H9 (cell line): ENCODE results near the gene MOB3B. TPM values are rescaled to one million over a fixed set of nuclear protein-coding genes. Genes with fewer than 3 reads are reported as not detected.
A peak's percentile ranks its signal among the peaks of the same experiment; 100 is the strongest.

ENCODE experiments used
- DNase-seq: peaks from one replicate; pipeline ENCODE4 v3.0.0-alpha.2; 2017
- H2AFZ ChIP-seq: one replicate; pipeline ENCODE4 v1.6.1; 2013; ENCODE audit warnings: mild to moderate bottlenecking, low read length, control low read depth, moderate library complexity
- H2AK5ac ChIP-seq: 2 replicates; pipeline ENCODE4 v1.6.1; 2013; ENCODE audit warnings: low read length, control low read depth, mixed read lengths; ENCODE audit not compliant: insufficient read length
- H2BK120ac ChIP-seq: one replicate; pipeline ENCODE4 v1.6.1; 2013; ENCODE audit warnings: low read depth, mild to moderate bottlenecking, low read length, control low read depth, inconsistent platforms; ENCODE audit not compliant: poor library complexity, severe bottlenecking
- H2BK12ac ChIP-seq: 2 replicates; pipeline ENCODE4 v1.6.1; 2013; ENCODE audit warnings: low read length, control low read depth, mixed read lengths, low read depth; ENCODE audit not compliant: insufficient read length
- H2BK15ac ChIP-seq: 2 replicates; pipeline ENCODE4 v1.6.1; 2013; ENCODE audit warnings: low read depth, low read length, control low read depth
- H2BK20ac ChIP-seq: one replicate; pipeline ENCODE4 v1.6.1; 2013; ENCODE audit warnings: low read depth, mild to moderate bottlenecking, low read length, control low read depth, inconsistent platforms; ENCODE audit not compliant: poor library complexity, severe bottlenecking
- H2BK5ac ChIP-seq: 2 replicates; pipeline ENCODE4 v1.6.1; 2013; ENCODE audit warnings: low read length, control low read depth, mixed read lengths; ENCODE audit not compliant: insufficient read length
- H3K14ac ChIP-seq: 2 replicates; pipeline ENCODE4 v1.6.1; 2013; ENCODE audit warnings: low read length, control low read depth; ENCODE audit not compliant: insufficient read depth
- H3K18ac ChIP-seq: 2 replicates; pipeline ENCODE4 v1.6.1; 2013; ENCODE audit warnings: low read depth, mild to moderate bottlenecking, mixed read lengths, low read length, control low read depth; ENCODE audit not compliant: insufficient read length
- H3K23ac ChIP-seq: 2 replicates; pipeline ENCODE4 v1.6.1; 2013; ENCODE audit warnings: low read length, control low read depth, mixed read lengths, low read depth; ENCODE audit not compliant: insufficient read length
- H3K23me2 ChIP-seq: 2 replicates; pipeline ENCODE4 v1.6.1; 2013; ENCODE audit warnings: low read depth, mild to moderate bottlenecking, mixed read lengths, low read length, control low read depth; ENCODE audit not compliant: insufficient read length, poor library complexity, severe bottlenecking
- H3K27ac ChIP-seq: 2 replicates; pipeline ENCODE4 v1.5.1; 2013; ENCODE audit warnings: low read length, control low read depth, mixed read lengths, low read depth; ENCODE audit not compliant: insufficient read length
- H3K27me3 ChIP-seq: 2 replicates; pipeline ENCODE4 v1.6.1; 2013; ENCODE audit warnings: low read length, control low read depth, inconsistent platforms; ENCODE audit not compliant: insufficient read depth
- H3K4ac ChIP-seq: 2 replicates; pipeline ENCODE4 v1.6.1; 2013; ENCODE audit warnings: low read depth, mild to moderate bottlenecking, control low read depth, inconsistent platforms, low read length, moderate library complexity
- H3K4me1 ChIP-seq: 2 replicates; pipeline ENCODE4 v1.6.1; 2013; ENCODE audit warnings: low read length, control low read depth, inconsistent platforms; ENCODE audit not compliant: insufficient read depth
- H3K4me2 ChIP-seq: 2 replicates; pipeline ENCODE4 v1.6.1; 2013; ENCODE audit warnings: low read length, control low read depth, mixed read lengths; ENCODE audit not compliant: insufficient read length, insufficient read depth
- H3K56ac ChIP-seq: 2 replicates; pipeline ENCODE4 v1.6.1; 2013; ENCODE audit warnings: low read depth, mild to moderate bottlenecking, mixed read lengths, low read length, control low read depth; ENCODE audit not compliant: insufficient read length
- H3K79me1 ChIP-seq: 2 replicates; pipeline ENCODE4 v1.6.1; 2013; ENCODE audit warnings: low read depth, mild to moderate bottlenecking, moderate library complexity, low read length, control low read depth, inconsistent platforms; ENCODE audit not compliant: insufficient read depth, poor library complexity, severe bottlenecking
- H3K79me2 ChIP-seq: 2 replicates; pipeline ENCODE4 v1.6.1; 2013; ENCODE audit warnings: low read length, control low read depth, inconsistent platforms; ENCODE audit not compliant: insufficient read depth
- H3K9ac ChIP-seq: 2 replicates; pipeline ENCODE4 v1.6.1; 2013; ENCODE audit warnings: low read length, control low read depth, mixed read lengths; ENCODE audit not compliant: insufficient read length; ENCODE audit errors: extremely low read depth
- H3K9me3 ChIP-seq: one replicate; pipeline ENCODE4 v1.6.1; 2013; ENCODE audit warnings: low read depth, low read length, inconsistent platforms; ENCODE audit not compliant: control insufficient read depth
- H3T11ph ChIP-seq: one replicate; pipeline ENCODE4 v1.6.1; 2013; ENCODE audit warnings: mild to moderate bottlenecking, low read length, control low read depth, inconsistent platforms
- H4K20me1 ChIP-seq: one replicate; pipeline ENCODE4 v1.6.1; 2013; ENCODE audit not compliant: control insufficient read depth, insufficient read length, insufficient read depth
- H4K5ac ChIP-seq: 2 replicates; pipeline ENCODE4 v1.6.1; 2013; ENCODE audit warnings: low read depth, mild to moderate bottlenecking, mixed read lengths, low read length, control low read depth; ENCODE audit not compliant: insufficient read length
- H4K8ac ChIP-seq: replicated peaks from 2 replicates; pipeline ENCODE4 v1.6.1; 2013; ENCODE audit warnings: low read length, control low read depth, mixed read lengths, low read depth; ENCODE audit not compliant: insufficient read length
- H4K91ac ChIP-seq: 2 replicates; pipeline ENCODE4 v1.6.1; 2013; ENCODE audit warnings: low read depth, mild to moderate bottlenecking, moderate library complexity, mixed read lengths, low read length, control low read depth; ENCODE audit not compliant: insufficient read length
- H3K27ac Mint-ChIP-seq, 3 experiments: 2 replicates in 2 of 3; 3 replicates in 1 of 3; pipeline ENCODE4 v1.8.0; 2020 to 2021; ENCODE audit warnings: mixed read lengths in 3 of 3, mild to moderate bottlenecking in 1 of 3, moderate library complexity in 1 of 3
- H3K27me3 Mint-ChIP-seq: 2 replicates; pipeline ENCODE4 v1.8.0; 2021; ENCODE audit warnings: low read depth, mild to moderate bottlenecking, moderate library complexity, mixed read lengths
- H3K36me3 Mint-ChIP-seq, 3 experiments: 2 replicates in 2 of 3; 3 replicates in 1 of 3; pipeline ENCODE4 v1.8.0; 2020 to 2021; ENCODE audit warnings: low read depth in 3 of 3, mixed read lengths in 3 of 3; ENCODE audit not compliant: insufficient read depth in 1 of 3
- H3K4me1 Mint-ChIP-seq, 2 experiments: 2 replicates each; pipeline ENCODE4 v1.8.0; 2020; ENCODE audit warnings: mixed read lengths in 2 of 2
- H3K4me3 Mint-ChIP-seq, 2 experiments: 2 replicates in 1 of 2; 3 replicates in 1 of 2; pipeline ENCODE4 v1.8.0; 2020 to 2021; ENCODE audit warnings: mild to moderate bottlenecking in 2 of 2, mixed read lengths in 2 of 2, moderate library complexity in 1 of 2
- H3K9me3 Mint-ChIP-seq, 2 experiments: 2 replicates in 1 of 2; 3 replicates in 1 of 2; pipeline ENCODE4 v1.8.0; 2020; ENCODE audit warnings: mild to moderate bottlenecking in 2 of 2, mixed read lengths in 2 of 2, moderate library complexity in 1 of 2
- WGBS: extraction: QIAGEN DNeasy Blood & Tissue Kit; methylation state at CpG from one replicate; pipeline ENCODE4 v1.1.7; 2013; ENCODE audit warnings: missing lambda C conversion rate, low lambda C conversion rate, mixed read lengths; ENCODE audit not compliant: insufficient read length; ENCODE audit errors: extremely low coverage; 5-methylcytosine and 5-hydroxymethylcytosine counted together
- total RNA-seq: library from RNA; stranded (reverse); gene quantifications from 2 replicates; pipeline ENCODE4 v1.2.1, GENCODE V29; 2021
- TF ChIP-seq, protein P1 (sequence below): fragments of 200-600 bp; sonication (generic); conservative IDR thresholded peaks from 3 replicates; pipeline ENCODE4 v1.8.0; 2021; ENCODE audit warnings: antibody characterized with exemption, mild to moderate bottlenecking

MOB3B gene
- total RNA-seq, 1 experiment from 2014 or later: 9.8 TPM

DNA sequence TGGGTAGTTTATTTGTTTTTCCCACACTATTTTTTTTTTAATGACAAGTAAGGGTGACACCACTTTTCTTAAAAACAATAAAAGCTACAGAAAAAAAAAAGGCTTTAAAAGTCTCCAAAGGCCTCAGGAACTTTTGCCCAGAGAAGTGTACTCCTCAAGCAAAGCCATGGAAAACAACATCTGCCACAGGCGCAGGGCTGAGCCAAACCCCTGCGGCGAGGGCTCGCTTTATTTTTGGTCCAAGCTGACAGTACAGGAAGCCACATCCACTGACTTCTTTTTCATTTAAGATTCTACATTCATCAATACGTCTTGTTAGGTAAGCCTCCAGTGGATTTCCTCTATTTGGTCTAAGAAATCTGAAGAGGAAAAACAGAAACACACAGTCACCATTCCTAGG is 57.4 kb downstream of the MOB3B start:
- no peaks in the 10 kb centered on the region for H3K79me1 ChIP-seq
- H3K9me3 ChIP-seq: no peaks in the 10 kb centered on the region
- TF ChIP-seq, protein P1, sequence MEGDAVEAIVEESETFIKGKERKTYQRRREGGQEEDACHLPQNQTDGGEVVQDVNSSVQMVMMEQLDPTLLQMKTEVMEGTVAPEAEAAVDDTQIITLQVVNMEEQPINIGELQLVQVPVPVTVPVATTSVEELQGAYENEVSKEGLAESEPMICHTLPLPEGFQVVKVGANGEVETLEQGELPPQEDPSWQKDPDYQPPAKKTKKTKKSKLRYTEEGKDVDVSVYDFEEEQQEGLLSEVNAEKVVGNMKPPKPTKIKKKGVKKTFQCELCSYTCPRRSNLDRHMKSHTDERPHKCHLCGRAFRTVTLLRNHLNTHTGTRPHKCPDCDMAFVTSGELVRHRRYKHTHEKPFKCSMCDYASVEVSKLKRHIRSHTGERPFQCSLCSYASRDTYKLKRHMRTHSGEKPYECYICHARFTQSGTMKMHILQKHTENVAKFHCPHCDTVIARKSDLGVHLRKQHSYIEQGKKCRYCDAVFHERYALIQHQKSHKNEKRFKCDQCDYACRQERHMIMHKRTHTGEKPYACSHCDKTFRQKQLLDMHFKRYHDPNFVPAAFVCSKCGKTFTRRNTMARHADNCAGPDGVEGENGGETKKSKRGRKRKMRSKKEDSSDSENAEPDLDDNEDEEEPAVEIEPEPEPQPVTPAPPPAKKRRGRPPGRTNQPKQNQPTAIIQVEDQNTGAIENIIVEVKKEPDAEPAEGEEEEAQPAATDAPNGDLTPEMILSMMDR: no peak
- H3K4me1 ChIP-seq: peaks cover 9% of the 10 kb centered on the region
- no peak overlapping the region for H3K9ac ChIP-seq
- no peak overlapping the region for H3K4me3 Mint-ChIP-seq
- H3K23me2 ChIP-seq: no peaks in the 10 kb centered on the region
- H3K27me3 ChIP-seq: no peaks in the 10 kb centered on the region
- no peak for DNase-seq
- no peaks in the 10 kb centered on the region; a peak in 3 of 7 replicates for H3K36me3 Mint-ChIP-seq
- H3K56ac ChIP-seq: no peak overlapping the region
- H4K8ac ChIP-seq: no peak overlapping the region
- no peak overlapping the region for H2AFZ ChIP-seq
- peak overlapping the region in 1 of 3 experiments; percentile 31; a peak in 1 of 7 replicates for H3K27ac Mint-ChIP-seq
- no peak overlapping the region for H2AK5ac ChIP-seq
- H2BK12ac ChIP-seq: no peak overlapping the region
- peaks cover 38 to 45% of the 10 kb centered on the region in 2 experiments for H3K4me1 Mint-ChIP-seq
- no peak overlapping the region for H2BK15ac ChIP-seq
- H3K27ac ChIP-seq: no peak overlapping the region
- no peak overlapping the region for H3K23ac ChIP-seq
- H4K20me1 ChIP-seq: no peaks in the 10 kb centered on the region
- no peak overlapping the region for H3K18ac ChIP-seq
- no peak overlapping the region for H3K14ac ChIP-seq
- peaks cover 2% of the 10 kb centered on the region; the same call in 1 of the 2 replicates for H3K79me2 ChIP-seq
- H2BK5ac ChIP-seq: no peak overlapping the region
- no peak overlapping the region for H4K91ac ChIP-seq
- H2BK120ac ChIP-seq: no peak overlapping the region
- H4K5ac ChIP-seq: no peak overlapping the region
- H3K27me3 Mint-ChIP-seq: no peaks in the 10 kb centered on the region
- H3T11ph ChIP-seq: no peak overlapping the region
- no peak overlapping the region for H2BK20ac ChIP-seq
- H3K4me2 ChIP-seq: no peak overlapping the region
- H3K9me3 Mint-ChIP-seq: no peaks in the 10 kb centered on the region
- no CpG with 5 or more reads among the region's 5 CpGs for WGBS
- H3K4ac ChIP-seq: no peak overlapping the region
